WTC11 (cell line): ENCODE measurements around the gene ELAVL1. TPM values are rescaled to one million over a fixed set of nuclear protein-coding genes. Genes with fewer than 3 reads are reported as not detected.

Experiments
- ATAC-seq: fragments of 200-7000 bp; cut with Tn5 transposase; 2 replicates; pipeline ENCODE4 v1.10.0; 2021; ENCODE audit warnings: mild to moderate bottlenecking, moderate library complexity
- CTCF ChIA-PET: fragments of 300-600 bp; sonication (Branson Sonifier 250); formaldehyde crosslinking; loops from one replicate; lab custom pipeline; 2021; ENCODE audit warnings: antibody characterized with exemption; lab: Charles Lee
- POLR2A ChIA-PET: fragments of 350-600 bp; sonication (Branson Sonifier 250); formaldehyde crosslinking; loops from one replicate; lab custom pipeline; 2021; ENCODE audit warnings: antibody characterized with exemption; lab: Charles Lee
- DNase-seq: peaks from one replicate; pipeline ENCODE4 v3.0.0; 2021; ENCODE audit warnings: low spot score
- H3K27ac Mint-ChIP-seq: 2 replicates; pipeline ENCODE4 v1.8.0; 2021; ENCODE audit warnings: mixed read lengths
- H3K27me3 Mint-ChIP-seq: 2 replicates; pipeline ENCODE4 v1.8.0; 2021; ENCODE audit warnings: low read depth, mild to moderate bottlenecking, moderate library complexity, mixed read lengths
- H3K36me3 Mint-ChIP-seq: 2 replicates; pipeline ENCODE4 v1.8.0; 2021; ENCODE audit warnings: mixed read lengths
- H3K4me1 Mint-ChIP-seq: 2 replicates; pipeline ENCODE4 v1.8.0; 2022; ENCODE audit warnings: mixed read lengths
- H3K4me3 Mint-ChIP-seq: 2 replicates; pipeline ENCODE4 v1.8.0; 2021; ENCODE audit warnings: mild to moderate bottlenecking, moderate library complexity, mixed read lengths
- H3K9me3 Mint-ChIP-seq: 2 replicates; pipeline ENCODE4 v1.8.0; 2021; ENCODE audit warnings: mixed read lengths
- ATF1 ChIP-seq: sonication (generic); formaldehyde crosslinking; IDR thresholded peaks from 2 replicates; pipeline ENCODE4 v1.8.1; 2023; ENCODE audit warnings: mild to moderate bottlenecking, moderate library complexity, missing genetic modification reagents
- CREM ChIP-seq: sonication (generic); formaldehyde crosslinking; IDR thresholded peaks from 2 replicates; pipeline ENCODE4 v1.8.1; 2022; ENCODE audit warnings: mild to moderate bottlenecking, missing genetic modification reagents, moderate library complexity
- E2F4 ChIP-seq: sonication (generic); formaldehyde crosslinking; IDR thresholded peaks from 2 replicates; pipeline ENCODE4 v1.8.1; 2022; ENCODE audit warnings: low read depth, mild to moderate bottlenecking, moderate library complexity, missing genetic modification reagents, borderline replicate concordance
- ELF4 ChIP-seq: sonication (generic); formaldehyde crosslinking; IDR thresholded peaks from 2 replicates; pipeline ENCODE4 v1.8.1; 2022; ENCODE audit warnings: low read depth, mild to moderate bottlenecking, moderate library complexity, missing genetic modification reagents
- FOXJ3 ChIP-seq: sonication (generic); formaldehyde crosslinking; IDR thresholded peaks from 2 replicates; pipeline ENCODE4 v1.9.0; 2021; ENCODE audit warnings: missing genetic modification reagents, mild to moderate bottlenecking, borderline replicate concordance
- FOXK1 ChIP-seq: sonication (generic); formaldehyde crosslinking; IDR thresholded peaks from 2 replicates; pipeline ENCODE4 v1.8.0; 2022; ENCODE audit warnings: mild to moderate bottlenecking, moderate library complexity, missing genetic modification reagents
- GRHL2 ChIP-seq: fragments of 250-450 bp; sonication (Bioruptor Pico); IDR thresholded peaks from 2 replicates; pipeline ENCODE4 v1.8.0; 2022; ENCODE audit warnings: mild to moderate bottlenecking, moderate library complexity; ENCODE audit not compliant: insufficient replicate concordance, severe bottlenecking
- GTF2I ChIP-seq: fragments of 250-450 bp; sonication (Bioruptor Pico); conservative IDR thresholded peaks from 2 replicates; pipeline ENCODE4 v1.4.0; 2021; ENCODE audit warnings: mild to moderate bottlenecking
- HMGA2 ChIP-seq: fragments of 250-450 bp; sonication (Bioruptor Pico); IDR thresholded peaks from 2 replicates; pipeline ENCODE4 v1.4.0; 2021; ENCODE audit warnings: mild to moderate bottlenecking, moderate library complexity
- KAT7 ChIP-seq: sonication (generic); formaldehyde crosslinking; IDR thresholded peaks from 2 replicates; pipeline ENCODE4 v1.8.1; 2023; ENCODE audit warnings: missing genetic modification reagents, mild to moderate bottlenecking, borderline replicate concordance
- MXD4 ChIP-seq: fragments of 250-450 bp; sonication (Bioruptor Pico); IDR thresholded peaks from 2 replicates; pipeline ENCODE4 v1.8.0; 2021; ENCODE audit warnings: mild to moderate bottlenecking, moderate library complexity, borderline replicate concordance
- NFYB ChIP-seq: sonication (generic); formaldehyde crosslinking; conservative IDR thresholded peaks from 2 replicates; pipeline ENCODE4 v1.8.0; 2022; ENCODE audit warnings: low read depth, missing genetic modification reagents
- NR1H2 ChIP-seq: sonication (generic); formaldehyde crosslinking; IDR thresholded peaks from 2 replicates; pipeline ENCODE4 v1.9.0; 2021; ENCODE audit warnings: mild to moderate bottlenecking, moderate library complexity, missing genetic modification reagents
- SMAD3 ChIP-seq: sonication (generic); formaldehyde crosslinking; IDR thresholded peaks from 2 replicates; pipeline ENCODE4 v1.8.0; 2022; ENCODE audit warnings: missing genetic modification reagents, mild to moderate bottlenecking, borderline replicate concordance
- TEAD1 ChIP-seq: sonication (generic); formaldehyde crosslinking; IDR thresholded peaks from 2 replicates; pipeline ENCODE4 v1.8.0; 2022; ENCODE audit warnings: mild to moderate bottlenecking, missing genetic modification reagents
- USF2 ChIP-seq: sonication (generic); formaldehyde crosslinking; IDR thresholded peaks from 2 replicates; pipeline ENCODE4 v1.8.1; 2023; ENCODE audit warnings: mild to moderate bottlenecking, missing genetic modification reagents, moderate library complexity
- ZNF138 ChIP-seq: sonication (generic); formaldehyde crosslinking; conservative IDR thresholded peaks from 2 replicates; pipeline ENCODE4 v1.8.1; 2022; ENCODE audit warnings: mild to moderate bottlenecking, moderate library complexity, missing genetic modification reagents
- ZNF232 ChIP-seq: sonication (generic); formaldehyde crosslinking; IDR thresholded peaks from 2 replicates; pipeline ENCODE4 v1.8.0; 2022; ENCODE audit warnings: mild to moderate bottlenecking, missing genetic modification reagents
- ZNF263 ChIP-seq: sonication (generic); formaldehyde crosslinking; IDR thresholded peaks from 2 replicates; pipeline ENCODE4 v1.8.1; 2022; ENCODE audit warnings: low read depth, mild to moderate bottlenecking, moderate library complexity, missing genetic modification reagents
- ZNF425 ChIP-seq: fragments of 250-450 bp; sonication (Bioruptor Pico); conservative IDR thresholded peaks from 2 replicates; pipeline ENCODE4 v1.9.0; 2021; ENCODE audit warnings: mild to moderate bottlenecking
- total RNA-seq: library from RNA; stranded (reverse); gene quantifications from 3 replicates; pipeline ENCODE4 v1.2.3, GENCODE V29; 2021
- TF ChIP-seq, protein P1 (sequence below): sonication (generic); formaldehyde crosslinking; IDR thresholded peaks from 2 replicates; pipeline ENCODE4 v1.8.1; 2023; ENCODE audit warnings: mild to moderate bottlenecking, missing genetic modification reagents, borderline replicate concordance
- TF ChIP-seq, protein P2 (sequence below): fragments of 250-450 bp; sonication (Bioruptor Pico); IDR thresholded peaks from 2 replicates; pipeline ENCODE4 v1.8.0; 2021; ENCODE audit warnings: mild to moderate bottlenecking

Gene ELAVL1
- total RNA-seq, 1 experiment from 2014 or later = 160 TPM

DNA sequence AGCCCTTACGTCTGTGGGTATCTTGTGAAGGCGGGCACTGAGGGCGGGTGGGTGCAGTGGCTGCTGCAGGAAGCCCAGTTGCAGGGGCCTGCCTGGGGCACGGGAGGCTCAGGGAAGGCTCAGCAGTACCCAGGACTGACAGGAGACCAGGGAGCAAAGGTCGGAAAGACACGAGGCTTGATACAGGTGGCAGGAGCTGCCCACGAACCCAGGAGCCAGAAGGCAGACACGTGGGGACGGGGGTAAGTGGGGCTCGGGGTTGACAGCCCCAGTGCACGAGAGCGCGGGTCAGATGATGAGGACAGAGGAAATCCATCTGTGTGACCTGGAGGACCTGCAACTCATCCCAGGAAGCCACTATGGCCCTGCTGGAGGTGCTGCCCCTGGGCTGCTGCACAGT, 25.3 kb downstream of the ELAVL1 start:
- no peaks in the 10 kb centered on the region for H3K4me1 Mint-ChIP-seq
- H3K27me3 Mint-ChIP-seq = no peaks in the 10 kb centered on the region
- no peak for TF ChIP-seq ZNF263 (CRISPR knock-in tag)
- TF ChIP-seq ZNF138 (CRISPR knock-in tag) = no peak
- TF ChIP-seq, protein P1, sequence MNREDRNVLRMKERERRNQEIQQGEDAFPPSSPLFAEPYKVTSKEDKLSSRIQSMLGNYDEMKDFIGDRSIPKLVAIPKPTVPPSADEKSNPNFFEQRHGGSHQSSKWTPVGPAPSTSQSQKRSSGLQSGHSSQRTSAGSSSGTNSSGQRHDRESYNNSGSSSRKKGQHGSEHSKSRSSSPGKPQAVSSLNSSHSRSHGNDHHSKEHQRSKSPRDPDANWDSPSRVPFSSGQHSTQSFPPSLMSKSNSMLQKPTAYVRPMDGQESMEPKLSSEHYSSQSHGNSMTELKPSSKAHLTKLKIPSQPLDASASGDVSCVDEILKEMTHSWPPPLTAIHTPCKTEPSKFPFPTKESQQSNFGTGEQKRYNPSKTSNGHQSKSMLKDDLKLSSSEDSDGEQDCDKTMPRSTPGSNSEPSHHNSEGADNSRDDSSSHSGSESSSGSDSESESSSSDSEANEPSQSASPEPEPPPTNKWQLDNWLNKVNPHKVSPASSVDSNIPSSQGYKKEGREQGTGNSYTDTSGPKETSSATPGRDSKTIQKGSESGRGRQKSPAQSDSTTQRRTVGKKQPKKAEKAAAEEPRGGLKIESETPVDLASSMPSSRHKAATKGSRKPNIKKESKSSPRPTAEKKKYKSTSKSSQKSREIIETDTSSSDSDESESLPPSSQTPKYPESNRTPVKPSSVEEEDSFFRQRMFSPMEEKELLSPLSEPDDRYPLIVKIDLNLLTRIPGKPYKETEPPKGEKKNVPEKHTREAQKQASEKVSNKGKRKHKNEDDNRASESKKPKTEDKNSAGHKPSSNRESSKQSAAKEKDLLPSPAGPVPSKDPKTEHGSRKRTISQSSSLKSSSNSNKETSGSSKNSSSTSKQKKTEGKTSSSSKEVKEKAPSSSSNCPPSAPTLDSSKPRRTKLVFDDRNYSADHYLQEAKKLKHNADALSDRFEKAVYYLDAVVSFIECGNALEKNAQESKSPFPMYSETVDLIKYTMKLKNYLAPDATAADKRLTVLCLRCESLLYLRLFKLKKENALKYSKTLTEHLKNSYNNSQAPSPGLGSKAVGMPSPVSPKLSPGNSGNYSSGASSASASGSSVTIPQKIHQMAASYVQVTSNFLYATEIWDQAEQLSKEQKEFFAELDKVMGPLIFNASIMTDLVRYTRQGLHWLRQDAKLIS = no peak
- no peak for TF ChIP-seq E2F4 (CRISPR knock-in tag)
- no peak for TF ChIP-seq ATF1
- TF ChIP-seq FOXK1 (CRISPR knock-in tag) = no peak
- no peak for TF ChIP-seq HMGA2 (CRISPR knock-in tag)
- TF ChIP-seq, all 79 proteins: peak for 0
- Mint-ChIP-seq H3K4me3 (no peak overlapping the region), H3K27ac (no peak overlapping the region; the same call in 1 of the 2 replicates), H3K36me3 (peaks cover 46% of the 10 kb centered on the region), H3K9me3 (no peaks in the 10 kb centered on the region)
- no peak for ATAC-seq
- ChIA-PET CTCF (interaction anchor here (1.1 kb wide), 1 partner anchor 9 kb away, joined by 4 read pairs; no protein-coding TSS in a partner anchor), POLR2A (no interaction called here)
- no peak for DNase-seq

DNA sequence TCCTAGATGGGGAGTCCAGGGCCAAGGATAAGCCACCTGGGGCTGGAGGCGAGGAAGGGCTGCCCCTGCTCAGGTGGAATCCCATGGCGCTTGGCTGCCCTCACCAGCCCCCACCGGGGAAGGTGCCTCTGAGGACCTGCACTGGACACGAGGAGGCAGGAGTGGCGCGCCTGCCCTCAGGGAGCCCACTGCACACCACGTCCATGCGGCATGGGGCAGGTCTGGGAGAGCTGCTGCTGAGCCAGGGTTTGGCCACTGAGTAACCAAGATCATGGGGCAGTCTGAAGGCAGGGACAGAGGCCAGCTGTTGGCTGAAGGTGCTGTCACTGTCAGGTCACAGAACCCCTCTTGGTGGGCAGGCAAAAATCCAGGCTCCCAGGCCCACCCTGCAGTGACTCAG, 25.9 kb downstream of the ELAVL1 start:
- DNase-seq (no peak), ATAC-seq (no peak)
- no peak overlapping the region for H3K27ac Mint-ChIP-seq
- TF ChIP-seq TEAD1 = no peak
- no peak for TF ChIP-seq NR1H2
- no peak for TF ChIP-seq USF2
- TF ChIP-seq CREM (CRISPR knock-in tag) = no peak
- TF ChIP-seq GRHL2 (CRISPR knock-in tag) = no peak
- no peak for TF ChIP-seq MXD4 (CRISPR knock-in tag)
- TF ChIP-seq ZNF425 (CRISPR knock-in tag) = no peak
- TF ChIP-seq GTF2I (CRISPR knock-in tag) = no peak
- TF ChIP-seq SMAD3 (CRISPR knock-in tag) = no peak
- no peak for TF ChIP-seq ZNF232
- no peak for TF ChIP-seq ZNF263 (CRISPR knock-in tag)
- no peak for TF ChIP-seq NFYB
- TF ChIP-seq, protein P2, sequence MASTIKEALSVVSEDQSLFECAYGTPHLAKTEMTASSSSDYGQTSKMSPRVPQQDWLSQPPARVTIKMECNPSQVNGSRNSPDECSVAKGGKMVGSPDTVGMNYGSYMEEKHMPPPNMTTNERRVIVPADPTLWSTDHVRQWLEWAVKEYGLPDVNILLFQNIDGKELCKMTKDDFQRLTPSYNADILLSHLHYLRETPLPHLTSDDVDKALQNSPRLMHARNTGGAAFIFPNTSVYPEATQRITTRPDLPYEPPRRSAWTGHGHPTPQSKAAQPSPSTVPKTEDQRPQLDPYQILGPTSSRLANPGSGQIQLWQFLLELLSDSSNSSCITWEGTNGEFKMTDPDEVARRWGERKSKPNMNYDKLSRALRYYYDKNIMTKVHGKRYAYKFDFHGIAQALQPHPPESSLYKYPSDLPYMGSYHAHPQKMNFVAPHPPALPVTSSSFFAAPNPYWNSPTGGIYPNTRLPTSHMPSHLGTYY (CRISPR knock-in tag) = no peak
- no peak for TF ChIP-seq ELF4
- TF ChIP-seq KAT7 = no peak
- TF ChIP-seq FOXJ3 = no peak
- no peaks in the 10 kb centered on the region for H3K4me1 Mint-ChIP-seq
- H3K36me3 Mint-ChIP-seq = peaks cover 46% of the 10 kb centered on the region
- H3K9me3 Mint-ChIP-seq = no peaks in the 10 kb centered on the region
- POLR2A ChIA-PET = no interaction called here
- H3K27me3 Mint-ChIP-seq = no peaks in the 10 kb centered on the region
- no peak overlapping the region for H3K4me3 Mint-ChIP-seq
- CTCF ChIA-PET = interaction anchor here (1.1 kb wide), 1 partner anchor 9 kb away, joined by 4 read pairs; no protein-coding TSS in a partner anchor
